Right lung (tissue), 10 donors: ENCODE results near the gene JUP. TPM values are rescaled to one million over a fixed set of nuclear protein-coding genes. Genes with fewer than 3 reads are reported as not detected.
"Not testable (repeated sequence)": the region's sequence is repeated elsewhere in the genome, so short reads cannot be mapped to it uniquely, and the experiment has no call there.

ENCODE experiments used
- DNase-seq, 2 donors: peaks; one replicate each; pipeline ENCODE4 v3.0.0-alpha.2; 2013
- long read RNA-seq, 8 donors: transcript quantifications; one replicate each; lab custom pipeline, GENCODE V29; 2026
- polyA plus RNA-seq, 5 donors: library from polyadenylated mRNA; unstranded; fragments of 120-200 nt; gene quantifications; one replicate each; pipeline versions ENCODE4 v1.2.1 to v1.2.3, GENCODE V29; 2013; ENCODE audit warnings: inconsistent platforms in 1 of 5, low replicate concordance in 1 of 5; ENCODE audit not compliant: insufficient read length in 5 of 5, insufficient read depth in 1 of 5

The JUP gene
- 100 to 1,000 TPM in 3 of 5 donors, 10 to 100 TPM in 2; 81.3 to 137 (median 103) TPM for polyA plus RNA-seq
- long read RNA-seq, donor 1, transcript JUP-201 (15 exons, 3,200 nt): major isoform, 9 of 49 reads
- long read RNA-seq, donor 1, partial matches to known transcripts: 36 of 49 reads
- long read RNA-seq, donor 1, other reads (novel, unspliced or antisense): 0 of 49 reads
- long read RNA-seq, donor 2, transcript JUP-203 (14 exons, 3,497 nt): minor isoform, 5 of 174 reads
- long read RNA-seq, donor 2, transcript JUP-201 (15 exons, 3,200 nt): major isoform, 6 of 174 reads
- long read RNA-seq, donor 2, partial matches to known transcripts: 163 of 174 reads
- long read RNA-seq, donor 2, other reads (novel, unspliced or antisense): 0 of 174 reads
- long read RNA-seq, donor 3, partial matches to known transcripts: 18 of 26 reads
- long read RNA-seq, donor 3, other reads (novel, unspliced or antisense): 0 of 26 reads
- long read RNA-seq, donor 4, transcript JUP-201 (15 exons, 3,200 nt): major isoform, 5 of 30 reads
- long read RNA-seq, donor 4, partial matches to known transcripts: 21 of 30 reads
- long read RNA-seq, donor 4, other reads (novel, unspliced or antisense): 0 of 30 reads
- long read RNA-seq, donor 5, transcript JUP-201 (15 exons, 3,200 nt): major isoform, 7 of 29 reads
- long read RNA-seq, donor 5, partial matches to known transcripts: 19 of 29 reads
- long read RNA-seq, donor 5, other reads (novel, unspliced or antisense): 0 of 29 reads
- long read RNA-seq, donor 6, transcript JUP-201 (15 exons, 3,200 nt): major isoform, 12 of 17 reads
- long read RNA-seq, donor 6, transcript JUP-203 (14 exons, 3,497 nt): minor isoform, 5 of 17 reads
- long read RNA-seq, donor 6, partial matches to known transcripts: 0 of 17 reads
- long read RNA-seq, donor 6, other reads (novel, unspliced or antisense): 0 of 17 reads
- long read RNA-seq, donor 7, transcript JUP-203 (14 exons, 3,497 nt): minor isoform, 7 of 27 reads
- long read RNA-seq, donor 7, transcript JUP-201 (15 exons, 3,200 nt): major isoform, 11 of 27 reads
- long read RNA-seq, donor 7, partial matches to known transcripts: 9 of 27 reads
- long read RNA-seq, donor 7, other reads (novel, unspliced or antisense): 0 of 27 reads
- long read RNA-seq, donor 8, partial matches to known transcripts: 0 of 5 reads
- long read RNA-seq, donor 8, other reads (novel, unspliced or antisense): 0 of 5 reads

DNA sequence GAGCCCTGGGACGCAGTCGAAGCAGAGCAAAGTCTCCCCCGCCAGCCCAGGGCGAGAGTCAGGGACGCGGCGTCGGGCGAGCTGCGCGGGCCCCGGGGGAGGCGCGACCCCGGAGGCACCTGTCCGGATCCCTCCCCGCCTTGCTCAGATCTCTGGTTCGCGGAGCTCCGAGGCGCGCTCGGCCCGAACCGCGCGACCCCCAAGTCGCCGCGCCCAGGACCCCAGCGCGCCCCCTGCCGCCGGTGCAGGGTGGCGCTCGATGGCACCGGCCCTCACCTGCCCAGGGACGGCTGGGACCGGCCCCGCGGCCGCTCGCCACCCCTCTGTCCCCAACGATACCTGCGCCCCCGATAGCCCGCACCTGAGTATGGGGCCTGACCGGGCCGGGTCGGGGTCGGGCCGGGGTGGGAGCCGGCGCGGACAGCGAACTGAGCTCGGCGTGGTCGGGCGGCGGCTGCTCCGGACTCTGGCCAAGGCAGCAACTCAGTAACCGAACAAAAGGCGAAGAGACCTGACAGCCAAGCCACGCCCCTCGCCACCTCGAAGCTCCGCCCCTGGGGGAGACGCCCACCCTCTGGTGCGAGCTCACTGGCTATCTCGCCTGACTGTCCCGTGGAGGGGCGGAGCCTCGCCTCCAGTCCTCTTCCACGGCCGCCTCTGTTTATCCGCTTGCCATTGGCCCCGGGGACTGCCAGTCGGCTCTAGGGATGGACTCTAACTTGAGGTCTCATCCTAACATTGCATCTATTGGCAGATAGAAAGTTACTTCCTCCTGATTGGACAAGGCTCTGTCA, at the start of gene JUP:
TSS of gene JUP (minus strand) at position 485 of the 794 bp plus-strand sequence. CDS start 14,857 bp downstream, outside the sequence.
- DNase-seq: peak; percentile 98

- DNase-seq: peak; percentile 52 to 58
Measured at GRCh38 chr17:41835800-41836549, 49.5 kb upstream of the JUP start, which contains the start of gene NT5C3B. Gene NT5C3B, minus strand, starts transcription at chr17:41836232. Its CDS starts 39 bp downstream, at chr17:41836193.

- no peak for DNase-seq
Measured at GRCh38 chr17:41835214-41835799, 48.8 kb upstream of the JUP start.

DNA sequence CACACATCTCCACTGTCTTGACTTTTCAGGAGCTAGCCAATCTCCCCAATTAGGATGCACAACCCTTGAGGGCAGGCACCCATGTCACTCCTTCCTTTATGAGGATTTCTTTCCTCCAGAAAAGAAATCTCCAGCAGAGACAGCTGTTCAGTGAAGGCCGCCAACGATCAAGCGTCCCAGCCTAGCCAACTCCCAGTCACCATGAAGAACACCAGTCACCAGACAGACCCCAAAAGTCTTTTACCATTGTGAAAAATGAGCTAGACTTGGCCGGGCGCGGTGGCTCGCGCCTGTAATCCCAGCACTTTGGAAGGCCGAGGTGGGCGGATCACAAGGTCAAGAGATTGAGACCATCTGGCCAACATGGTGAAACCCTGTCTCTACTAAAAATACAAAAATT, 43.5 kb upstream of the JUP start:
- DNase-seq: not testable (repeated sequence)

- DNase-seq: no peak
Measured at GRCh38 chr17:41825175-41825845, 38.8 kb upstream of the JUP start.

GRCh38 chr17:41824086-41824485, 37.6 kb upstream of the JUP start:
- no peak for DNase-seq

DNA sequence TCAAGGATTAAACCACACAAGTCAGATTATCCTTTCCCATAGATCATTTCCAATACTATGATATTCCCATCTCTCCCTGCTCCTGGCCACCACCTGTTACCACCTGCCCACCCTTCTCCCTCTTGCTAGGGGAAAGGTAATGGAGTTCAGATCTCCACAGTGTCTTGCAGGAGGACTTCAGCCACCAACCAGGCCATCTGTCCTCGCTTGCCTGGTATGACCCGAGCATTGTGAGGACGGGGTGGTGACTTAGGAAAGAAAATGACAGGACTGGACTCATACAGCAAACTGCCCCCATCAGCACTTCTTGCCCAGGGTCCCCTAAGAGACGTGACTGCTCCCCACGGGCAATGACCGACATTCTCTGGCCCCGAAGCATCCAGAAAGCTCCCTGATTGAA, 37.1 kb upstream of the JUP start:
- DNase-seq: no peak

DNA sequence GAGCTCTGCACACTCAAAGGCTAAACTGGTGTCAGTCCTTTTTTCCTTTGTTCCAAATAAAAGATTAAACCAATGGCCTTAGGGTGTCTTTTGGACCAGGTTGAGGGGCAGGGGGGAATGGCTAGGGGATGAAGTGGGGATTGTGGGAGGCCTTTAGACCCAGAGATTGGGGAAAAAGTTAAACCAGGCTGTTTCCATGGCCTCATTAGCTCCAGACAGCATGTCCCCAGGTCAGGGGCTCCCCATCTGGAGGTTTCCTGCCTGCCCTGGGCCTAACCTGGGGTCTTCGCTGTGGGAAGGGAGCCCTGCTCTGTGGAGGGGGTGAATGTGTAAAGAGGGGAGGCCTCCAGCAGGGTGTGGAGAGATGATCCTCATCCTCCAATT, 36.6 kb upstream of the JUP start:
- no peak for DNase-seq

DNA sequence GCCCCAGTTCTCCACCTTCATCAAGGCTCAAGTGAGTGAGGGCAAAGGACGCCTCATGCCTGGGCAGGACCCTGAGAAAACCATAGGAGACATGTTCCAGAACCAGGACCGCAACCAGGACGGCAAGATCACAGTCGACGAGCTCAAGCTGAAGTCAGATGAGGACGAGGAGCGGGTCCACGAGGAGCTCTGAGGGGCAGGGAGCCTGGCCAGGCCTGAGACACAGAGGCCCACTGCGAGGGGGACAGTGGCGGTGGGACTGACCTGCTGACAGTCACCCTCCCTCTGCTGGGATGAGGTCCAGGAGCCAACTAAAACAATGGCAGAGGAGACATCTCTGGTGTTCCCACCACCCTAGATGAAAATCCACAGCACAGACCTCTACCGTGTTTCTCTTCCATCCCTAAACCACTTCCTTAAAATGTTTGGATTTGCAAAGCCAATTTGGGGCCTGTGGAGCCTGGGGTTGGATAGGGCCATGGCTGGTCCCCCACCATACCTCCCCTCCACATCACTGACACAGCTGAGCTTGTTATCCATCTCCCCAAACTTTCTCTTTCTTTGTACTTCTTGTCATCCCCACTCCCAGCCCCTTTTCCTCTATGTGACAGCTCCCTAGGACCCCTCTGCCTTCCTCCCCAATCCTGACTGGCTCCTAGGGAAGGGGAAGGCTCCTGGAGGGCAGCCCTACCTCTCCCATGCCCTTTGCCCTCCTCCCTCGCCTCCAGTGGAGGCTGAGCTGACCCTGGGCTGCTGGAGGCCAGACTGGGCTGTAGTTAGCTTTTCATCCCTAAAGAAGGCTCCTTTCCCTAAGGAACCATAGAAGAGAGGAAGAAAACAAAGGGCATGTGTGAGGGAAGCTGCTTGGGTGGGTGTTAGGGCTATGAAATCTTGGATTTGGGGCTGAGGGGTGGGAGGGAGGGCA, 36.0 kb upstream of the JUP start:
- no peak for DNase-seq

DNA sequence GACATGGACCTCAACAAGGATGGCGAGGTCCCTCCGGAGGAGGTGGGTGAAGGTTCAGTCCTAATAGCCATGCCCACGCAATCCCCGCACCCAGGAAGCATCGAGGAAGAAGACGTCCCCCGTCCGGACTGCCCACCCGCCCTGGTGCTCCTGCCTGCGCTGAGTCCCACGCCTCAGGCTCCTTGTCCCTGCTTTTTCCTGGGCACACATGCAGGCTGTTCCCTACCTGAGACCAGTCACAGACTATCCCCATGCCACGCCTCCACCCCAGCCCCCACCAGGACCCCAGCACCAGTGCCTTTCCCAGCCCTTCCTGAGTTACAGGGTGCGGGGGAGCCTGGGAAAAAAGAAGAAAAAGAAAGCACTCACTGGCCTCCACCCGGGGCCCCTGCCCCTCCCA, 35.3 kb upstream of the JUP start:
- DNase-seq: no peak

GRCh38 chr17:41818024-41818423, 31.5 kb upstream of the JUP start:
- no peak for DNase-seq

- DNase-seq: no peak
Measured at GRCh38 chr17:41816637-41817320, 30.3 kb upstream of the JUP start.

GRCh38 chr17:41814195-41814594, 27.7 kb upstream of the JUP start:
- DNase-seq: no peak

DNA sequence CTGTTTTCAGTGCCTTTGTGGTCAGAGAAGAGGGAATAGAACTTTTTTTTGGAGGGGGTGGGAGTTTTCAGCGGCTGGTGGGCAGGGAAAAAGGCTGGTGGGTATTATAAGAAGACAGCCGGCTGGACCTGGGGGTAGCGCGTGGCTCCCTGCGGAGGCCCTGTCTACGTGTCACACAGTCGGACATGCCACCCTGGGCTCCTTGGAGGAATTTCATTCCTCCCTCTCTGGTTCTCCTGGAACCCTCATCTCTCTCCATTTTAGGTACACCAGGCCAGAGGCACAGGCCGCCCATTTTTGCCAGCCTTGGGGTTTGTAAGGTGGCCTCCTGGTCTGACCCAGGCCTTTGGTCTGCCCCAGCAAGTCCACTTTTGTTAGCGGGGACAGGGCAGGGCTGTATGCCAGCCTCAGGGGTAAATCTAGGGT, 27.2 kb upstream of the JUP start:
- no peak for DNase-seq

DNA sequence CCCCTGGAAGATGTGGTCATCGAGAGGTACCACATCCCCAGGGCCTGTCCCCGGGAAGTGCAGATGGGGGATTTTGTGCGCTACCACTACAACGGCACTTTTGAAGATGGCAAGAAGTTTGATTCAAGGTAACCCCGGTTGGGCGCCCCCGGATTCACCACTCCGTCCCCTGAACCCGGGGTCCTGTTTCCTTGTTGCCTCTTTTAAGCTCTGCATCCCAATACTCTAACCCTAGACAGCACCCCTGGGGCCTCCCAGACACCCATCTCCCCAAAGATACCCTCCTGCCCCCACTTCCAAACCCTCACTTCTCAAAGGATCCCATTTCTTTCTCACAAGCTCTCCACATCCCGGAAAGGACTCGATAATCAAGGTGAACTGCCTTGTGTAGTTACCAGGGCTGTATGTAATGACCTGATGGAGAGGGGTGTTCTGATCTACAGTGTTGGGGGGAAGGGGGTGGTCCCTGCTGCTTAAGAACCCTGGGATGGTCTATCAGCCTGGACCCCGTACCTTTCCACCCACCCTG, 26.7 kb upstream of the JUP start:
- no peak for DNase-seq

DNA sequence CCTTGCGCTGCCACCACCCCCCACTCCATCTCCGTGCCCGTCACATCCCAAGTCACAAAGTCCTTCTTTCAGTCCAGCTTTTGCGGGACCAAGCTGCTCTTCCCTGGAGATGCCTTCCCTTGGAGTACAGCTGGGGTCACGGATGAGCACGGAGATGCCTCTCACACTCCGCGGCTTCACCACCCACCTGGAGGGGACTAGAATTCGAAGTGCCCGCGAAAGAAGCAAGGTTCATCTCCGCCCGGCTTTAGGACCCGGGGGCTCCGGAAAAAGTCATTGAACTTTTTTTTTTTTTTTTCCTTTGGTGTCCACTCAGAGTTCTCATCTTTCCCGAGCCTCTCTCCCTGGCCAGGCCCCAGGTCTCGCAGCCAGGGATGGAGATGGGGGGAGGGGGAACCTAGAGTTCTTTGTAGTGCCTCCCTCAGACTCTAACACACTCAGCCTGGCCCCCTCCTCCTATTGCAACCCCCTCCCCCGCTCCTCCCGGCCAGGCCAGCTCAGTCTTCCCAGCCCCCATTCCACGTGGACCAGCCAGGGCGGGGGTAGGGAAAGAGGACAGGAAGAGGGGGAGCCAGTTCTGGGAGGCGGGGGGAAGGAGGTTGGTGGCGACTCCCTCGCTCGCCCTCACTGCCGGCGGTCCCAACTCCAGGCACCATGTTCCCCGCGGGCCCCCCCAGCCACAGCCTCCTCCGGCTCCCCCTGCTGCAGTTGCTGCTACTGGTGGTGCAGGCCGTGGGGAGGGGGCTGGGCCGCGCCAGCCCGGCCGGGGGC, 26.1 kb upstream of the JUP start, which contains the start of gene FKBP10:
TSS of gene FKBP10 (plus strand) at position 624 of the 771 bp plus-strand sequence. CDS start at position 655, 31 bp downstream.
- DNase-seq: peak; percentile 86 to 90
